NCI-H187 (cell line): ENCODE data around the gene CMIP.

ENCODE experiments used
- DNase-seq, 2 experiments: peaks; one replicate each; lab custom pipeline; 2025; lab: John Stamatoyannopoulos, UW

The CMIP gene

GRCh38 chr16:81607805-81608522, 163.4 kb downstream of the CMIP start:
- no peak for DNase-seq

GRCh38 chr16:81608523-81609209, 164.1 kb downstream of the CMIP start:
- DNase-seq: no peak

- no peak for DNase-seq
Observed at GRCh38 chr16:81609323-81609892, 164.8 kb downstream of the CMIP start.

GRCh38 chr16:81610144-81610842, 165.7 kb downstream of the CMIP start:
- DNase-seq: no peak

GRCh38 chr16:81610936-81611335, 166.3 kb downstream of the CMIP start:
- no peak for DNase-seq

- no peak for DNase-seq
Observed at GRCh38 chr16:81611721-81612120, 167.1 kb downstream of the CMIP start.

GRCh38 chr16:81612351-81613163, 167.9 kb downstream of the CMIP start:
- no peak for DNase-seq

GRCh38 chr16:81614171-81614570, 169.6 kb downstream of the CMIP start:
- DNase-seq: no peak

GRCh38 chr16:81614654-81615359, 170.2 kb downstream of the CMIP start:
- DNase-seq: no peak

GRCh38 chr16:81615411-81615810, 170.8 kb downstream of the CMIP start:
- DNase-seq: no peak

- DNase-seq: no peak
Observed at GRCh38 chr16:81615833-81616232, 171.2 kb downstream of the CMIP start.

- DNase-seq: no peak
Observed at GRCh38 chr16:81616321-81617020, 171.9 kb downstream of the CMIP start.

- no peak for DNase-seq
Observed at GRCh38 chr16:81617021-81617346, 172.4 kb downstream of the CMIP start.

GRCh38 chr16:81618187-81618586, 173.6 kb downstream of the CMIP start:
- no peak for DNase-seq

- no peak for DNase-seq
Observed at GRCh38 chr16:81618661-81619060, 174.1 kb downstream of the CMIP start.

- DNase-seq: no peak
Observed at GRCh38 chr16:81620029-81620428, 175.4 kb downstream of the CMIP start.

- no peak for DNase-seq
Observed at GRCh38 chr16:81620796-81621195, 176.2 kb downstream of the CMIP start.

- DNase-seq: no peak
Observed at GRCh38 chr16:81621496-81621895, 176.9 kb downstream of the CMIP start.

- DNase-seq: no peak
Observed at GRCh38 chr16:81623365-81624102, 178.9 kb downstream of the CMIP start.

- no peak for DNase-seq
Observed at GRCh38 chr16:81624403-81624759, 179.8 kb downstream of the CMIP start.
